Naive thymus-derived CD4-positive, alpha-beta T cell (primary cell): ENCODE results near the gene ZNF423. TPM values are rescaled to one million over a fixed set of nuclear protein-coding genes. Genes with fewer than 3 reads are reported as not detected.

ENCODE experiments used
- ATAC-seq: fragments of 150-1000 bp; cut with Tn5 transposase; 2 replicates; pipeline ENCODE4 v1.10.0; 2021; ENCODE audit warnings: mild to moderate bottlenecking, moderate library complexity
- CTCF ChIA-PET: fragments of 350-600 bp; sonication (Branson Sonifier 250); formaldehyde crosslinking; loops from one replicate; lab custom pipeline; 2021; ENCODE audit warnings: antibody characterized with exemption; lab: Charles Lee
- POLR2A ChIA-PET: fragments of 350-600 bp; sonication (Branson Sonifier 250); formaldehyde crosslinking; loops from one replicate; lab custom pipeline; 2021; ENCODE audit warnings: antibody characterized with exemption, inconsistent platforms; lab: Charles Lee
- DNase-seq, 9 donors: peaks; one replicate each; pipeline versions ENCODE4 v3.0.0 to v3.0.0-alpha.2; 2020 to 2022; ENCODE audit warnings: mixed read lengths in 1 of 9
- H3K27ac ChIP-seq: one replicate; pipeline ENCODE4 v1.7.0; 2013; ENCODE audit warnings: mild to moderate bottlenecking, low read depth, low read length, moderate library complexity
- H3K27me3 ChIP-seq, 2 donors: one replicate each; pipeline ENCODE4 v1.7.0; 2013; ENCODE audit warnings: low read length in 2 of 2, mild to moderate bottlenecking in 2 of 2, moderate library complexity in 2 of 2; ENCODE audit not compliant: control insufficient read depth in 2 of 2, insufficient read depth in 2 of 2
- H3K36me3 ChIP-seq, 3 experiments: 1 replicate in 2 of 3; 2 replicates in 1 of 3; pipeline ENCODE4 v1.7.0; 2013; ENCODE audit warnings: low read length in 3 of 3, mild to moderate bottlenecking in 3 of 3, moderate library complexity in 1 of 3; ENCODE audit not compliant: insufficient read depth in 3 of 3, control insufficient read depth in 2 of 3
- H3K4me1 ChIP-seq, 2 donors: one replicate each; pipeline ENCODE4 v1.7.0; 2013; ENCODE audit warnings: low read length in 2 of 2, mild to moderate bottlenecking in 2 of 2, moderate library complexity in 1 of 2; ENCODE audit not compliant: control insufficient read depth in 2 of 2, insufficient read depth in 2 of 2
- H3K4me3 ChIP-seq: 2 replicates; pipeline ENCODE4 v1.7.0; 2013; ENCODE audit warnings: mild to moderate bottlenecking, low read length
- H3K9me3 ChIP-seq, 3 experiments: 1 replicate in 2 of 3; 2 replicates in 1 of 3; pipeline ENCODE4 v1.7.0; 2013; ENCODE audit warnings: low read length in 3 of 3; ENCODE audit not compliant: control insufficient read depth in 2 of 3
- H3K27ac Mint-ChIP-seq, 9 donors: one replicate each; pipeline ENCODE4 v1.8.0; 2020 to 2022; ENCODE audit warnings: mixed read lengths in 9 of 9, mild to moderate bottlenecking in 8 of 9, moderate library complexity in 5 of 9, inconsistent platforms in 2 of 9
- H3K27me3 Mint-ChIP-seq, 5 donors: one replicate each; pipeline ENCODE4 v1.8.0; 2021 to 2022; ENCODE audit warnings: mixed read lengths in 5 of 5, mild to moderate bottlenecking in 1 of 5
- H3K36me3 Mint-ChIP-seq, 5 donors: one replicate each; pipeline ENCODE4 v1.8.0; 2020 to 2022; ENCODE audit warnings: mixed read lengths in 5 of 5, mild to moderate bottlenecking in 3 of 5, inconsistent platforms in 1 of 5
- H3K4me1 Mint-ChIP-seq, 7 donors: one replicate each; pipeline ENCODE4 v1.8.0; 2020 to 2022; ENCODE audit warnings: mixed read lengths in 7 of 7, mild to moderate bottlenecking in 3 of 7, inconsistent platforms in 1 of 7
- H3K4me3 Mint-ChIP-seq, 10 donors: one replicate each; pipeline ENCODE4 v1.8.0; 2020 to 2022; ENCODE audit warnings: mild to moderate bottlenecking in 10 of 10, mixed read lengths in 10 of 10, moderate library complexity in 6 of 10, inconsistent platforms in 2 of 10
- H3K9me3 Mint-ChIP-seq, 11 donors: one replicate each; pipeline ENCODE4 v1.8.0; 2020 to 2022; ENCODE audit warnings: mixed read lengths in 11 of 11, mild to moderate bottlenecking in 4 of 11, inconsistent platforms in 1 of 11, moderate library complexity in 1 of 11
- intact Hi-C, 2 donors: fragments of 100-400 bp; cut with micrococcal nuclease; formaldehyde crosslinking; loops; one replicate each; pipeline ENCODE4 v1.15.1; 2023
- polyA plus RNA-seq, 2 donors: library from polyadenylated mRNA; unstranded; fragments of 300-500 nt; fragmentation: Illumina TruSeq; gene quantifications; one replicate each; pipeline ENCODE4 v1.2.3, GENCODE V29; 2021
- total RNA-seq, 6 experiments: library from RNA in 5 of 6; stranded (reverse) in 5 of 6; gene quantifications; 1 replicate in 5 of 6; 2 replicates in 1 of 6; pipeline ENCODE4 v1.2.3 and lab custom pipeline; 2021 to 2026

ZNF423 gene
- total and polyA plus RNA-seq, 7 experiments from 2014 or later, result not detected

DNA sequence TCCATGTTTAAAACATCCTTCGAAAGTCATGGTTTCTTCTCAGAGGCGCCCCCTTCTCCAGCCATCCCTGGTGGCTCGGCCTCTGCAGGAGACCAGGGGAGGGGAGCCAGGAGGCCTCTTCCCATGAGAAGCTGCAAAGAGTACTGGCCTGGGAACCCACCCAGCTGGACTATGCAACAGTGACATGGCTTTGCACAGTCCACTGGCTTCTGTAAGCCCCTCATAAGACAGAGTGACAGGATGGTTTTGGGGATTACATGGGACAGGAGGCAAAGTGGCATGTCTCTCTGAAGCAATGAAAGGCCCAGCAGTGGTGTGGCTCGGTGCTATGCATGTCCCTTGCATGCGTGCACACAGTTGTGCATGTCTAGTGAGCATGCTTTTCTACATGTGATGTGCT is 382.8 kb downstream of the ZNF423 start:
- H3K36me3 Mint-ChIP-seq, result no peaks in the 10 kb centered on the region
- ChIA-PET POLR2A (no interaction called here), CTCF (no interaction called here)
- H3K27me3 ChIP-seq, result no peaks in the 10 kb centered on the region
- no peak overlapping the region for H3K4me3 Mint-ChIP-seq
- no peaks in the 10 kb centered on the region for H3K36me3 ChIP-seq
- no peak overlapping the region for H3K4me3 ChIP-seq
- DNase-seq (no peak), ATAC-seq (no peak)
- H3K4me1 Mint-ChIP-seq, result peaks cover 0 to 6% (median 0%) of the 10 kb centered on the region in 7 donors
- no peak overlapping the region for H3K27ac Mint-ChIP-seq
- H3K9me3 ChIP-seq, result no peaks in the 10 kb centered on the region
- no peaks in the 10 kb centered on the region for H3K4me1 ChIP-seq
- H3K27me3 Mint-ChIP-seq, result peaks cover 0 to 4% (median 0%) of the 10 kb centered on the region in 5 donors
- no peaks in the 10 kb centered on the region for H3K9me3 Mint-ChIP-seq
- no peak overlapping the region for H3K27ac ChIP-seq
- intact Hi-C loops, result no loop called here

DNA sequence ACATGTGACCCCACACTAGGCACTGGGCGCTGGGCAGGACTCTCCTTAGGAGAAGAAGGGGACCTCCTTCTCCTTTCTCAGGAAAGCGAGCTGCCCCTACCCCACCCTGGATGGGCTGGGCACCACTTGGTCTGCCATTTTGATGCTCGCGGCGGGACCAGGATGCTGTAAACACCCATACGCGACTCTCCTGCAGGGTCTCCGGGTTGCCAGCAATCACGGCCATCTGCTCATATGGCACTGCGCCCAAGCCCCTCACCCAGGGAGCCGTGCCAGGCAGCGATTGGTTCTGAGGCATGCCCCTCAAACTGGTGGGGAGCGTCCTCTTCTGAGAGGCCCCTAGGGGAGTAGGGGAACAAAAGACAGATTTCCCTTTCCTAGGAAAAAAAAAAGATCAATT is 383.3 kb downstream of the ZNF423 start:
- no peaks in the 10 kb centered on the region for H3K4me1 ChIP-seq
- H3K9me3 ChIP-seq, result no peaks in the 10 kb centered on the region
- CTCF ChIA-PET, result no interaction called here
- peaks cover 0 to 6% (median 0%) of the 10 kb centered on the region in 7 donors for H3K4me1 Mint-ChIP-seq
- H3K27me3 ChIP-seq, result no peaks in the 10 kb centered on the region
- H3K36me3 Mint-ChIP-seq, result no peaks in the 10 kb centered on the region
- intact Hi-C loops, result no loop called here
- no peak overlapping the region for H3K4me3 Mint-ChIP-seq
- ATAC-seq (no peak), DNase-seq (peak in 1 of 9 donors; percentile 16)
- H3K4me3 ChIP-seq, result no peak overlapping the region
- POLR2A ChIA-PET, result no interaction called here
- no peaks in the 10 kb centered on the region for H3K36me3 ChIP-seq
- no peak overlapping the region for H3K27ac ChIP-seq
- H3K27ac Mint-ChIP-seq, result peak overlapping the region in 1 of 9 donors; percentile 59
- peaks cover 0 to 4% (median 0%) of the 10 kb centered on the region in 5 donors for H3K27me3 Mint-ChIP-seq
- H3K9me3 Mint-ChIP-seq, result no peaks in the 10 kb centered on the region

DNA sequence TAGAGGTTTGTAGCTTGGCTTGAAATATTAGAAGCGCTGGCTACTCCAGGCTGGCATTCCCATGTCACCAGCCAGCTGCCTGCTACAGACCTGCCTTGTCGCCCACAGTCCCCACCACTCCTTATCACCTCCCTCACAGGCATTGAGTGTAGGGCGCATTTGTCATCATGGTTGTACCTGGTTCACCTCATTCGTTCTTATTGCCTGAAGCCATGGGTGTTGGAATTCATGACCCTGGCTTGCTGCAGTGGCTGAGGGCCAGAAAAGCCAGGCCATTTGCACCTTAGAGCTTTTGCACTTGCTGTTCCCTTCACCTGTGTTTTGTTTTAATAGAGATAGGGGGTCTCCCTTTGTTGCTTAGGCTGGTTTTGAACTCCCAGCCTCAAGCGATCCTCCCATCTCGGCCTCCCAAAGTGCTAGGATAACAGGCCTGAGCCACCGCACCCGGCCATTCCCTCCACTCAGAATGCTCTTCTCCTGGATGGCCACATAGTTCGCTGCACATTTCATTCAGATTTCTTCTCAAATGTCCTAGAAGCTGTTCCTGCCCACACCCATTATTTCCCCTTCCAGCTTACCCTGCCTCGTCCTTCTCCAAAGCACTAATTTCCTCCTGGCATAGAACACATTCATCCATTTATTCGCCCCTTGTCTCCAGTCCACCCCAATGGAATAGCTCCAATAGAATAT is 384.7 kb downstream of the ZNF423 start:
- Histone ChIP-seq H3K27me3 (no peaks in the 10 kb centered on the region), H3K9me3 (no peaks in the 10 kb centered on the region), H3K27ac (no peak overlapping the region), H3K4me3 (no peak overlapping the region), H3K4me1 (no peaks in the 10 kb centered on the region), H3K36me3 (no peaks in the 10 kb centered on the region)
- POLR2A ChIA-PET, result interaction anchor here (0.8 kb wide), 1 partner anchor 9 kb away, joined by 3 read pairs; no protein-coding TSS in a partner anchor
- CTCF ChIA-PET, result no interaction called here
- Mint-ChIP-seq H3K4me1 (peaks cover 0 to 12% (median 7%) of the 10 kb centered on the region in 7 donors), H3K27ac (no peak overlapping the region), H3K36me3 (no peaks in the 10 kb centered on the region), H3K27me3 (peaks cover 0 to 6% (median 0%) of the 10 kb centered on the region in 5 donors), H3K9me3 (no peaks in the 10 kb centered on the region), H3K4me3 (no peak overlapping the region)
- intact Hi-C loops, result no loop called here
- ATAC-seq (no peak), DNase-seq (no peak)

DNA sequence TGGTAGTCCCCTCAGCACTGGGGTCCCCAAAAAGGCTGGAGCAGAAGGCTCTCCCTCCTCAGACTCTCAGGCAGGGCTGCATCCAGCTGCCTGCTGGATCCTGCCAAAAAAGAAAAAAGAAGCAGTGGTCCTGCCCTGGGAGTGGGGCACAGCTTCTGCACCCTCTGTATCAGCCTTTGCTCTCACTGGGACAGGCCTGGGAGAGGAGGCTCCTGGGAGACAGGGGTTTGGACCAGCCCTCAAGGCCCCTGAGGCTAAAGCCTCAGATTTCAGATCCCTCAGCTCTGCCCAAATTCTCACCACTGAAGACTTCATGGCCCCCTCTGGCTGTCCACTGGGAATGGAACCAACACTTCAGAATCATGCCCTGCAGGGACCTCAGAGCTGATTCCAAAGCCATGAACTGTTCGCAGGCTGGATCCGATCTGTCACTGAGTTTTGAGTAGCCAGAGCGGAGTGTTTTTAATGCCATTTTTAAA is 385.4 kb downstream of the ZNF423 start:
- Mint-ChIP-seq H3K4me1 (peaks cover 0 to 18% (median 13%) of the 10 kb centered on the region in 7 donors), H3K9me3 (no peaks in the 10 kb centered on the region), H3K4me3 (no peak overlapping the region), H3K27ac (no peak overlapping the region), H3K36me3 (no peaks in the 10 kb centered on the region), H3K27me3 (peaks cover 0 to 12% (median 0%) of the 10 kb centered on the region in 5 donors)
- H3K9me3 ChIP-seq, result no peaks in the 10 kb centered on the region
- ChIA-PET CTCF (no interaction called here), POLR2A (no interaction called here)
- intact Hi-C loops, result no loop called here
- no peak for ATAC-seq
- peak in 1 of 9 donors; percentile 4 for DNase-seq
- H3K27ac ChIP-seq, result no peak overlapping the region
- no peak overlapping the region for H3K4me3 ChIP-seq
- H3K27me3 ChIP-seq, result no peaks in the 10 kb centered on the region
- peaks cover 0 to 6% of the 10 kb centered on the region in 2 donors for H3K4me1 ChIP-seq
- no peaks in the 10 kb centered on the region for H3K36me3 ChIP-seq

DNA sequence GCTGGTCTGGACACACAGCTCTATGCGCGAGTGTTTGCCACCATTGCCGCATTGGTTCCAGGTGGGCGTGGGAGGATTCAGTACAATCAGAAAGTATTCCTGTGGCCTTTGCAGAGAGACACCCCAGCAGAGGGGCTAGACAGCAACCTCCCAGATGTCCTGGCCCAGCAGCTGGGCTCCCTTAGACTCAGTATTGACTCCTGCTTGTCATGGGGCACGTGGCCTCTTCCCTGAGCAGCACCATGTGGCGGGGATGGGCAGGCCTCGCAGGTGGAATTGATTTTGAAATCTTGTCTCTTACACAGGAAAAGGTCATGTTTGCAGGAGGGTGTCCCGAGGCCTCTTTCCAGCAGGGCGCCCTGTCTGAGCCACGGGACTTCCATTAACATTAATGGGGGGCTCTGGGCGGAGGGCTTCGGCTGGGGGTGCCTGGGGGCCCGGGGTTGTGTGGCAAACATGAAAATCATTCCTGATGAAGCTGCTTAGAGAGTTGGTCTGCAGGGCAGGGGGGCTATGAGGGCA is 385.9 kb downstream of the ZNF423 start:
- H3K9me3 ChIP-seq, result no peaks in the 10 kb centered on the region
- peaks cover 0 to 11% of the 10 kb centered on the region in 2 donors for H3K4me1 ChIP-seq
- intact Hi-C loops, result no loop called here
- DNase-seq (peak in 1 of 9 donors; percentile 11), ATAC-seq (no peak)
- H3K4me3 ChIP-seq, result no peak overlapping the region
- no peaks in the 10 kb centered on the region for H3K9me3 Mint-ChIP-seq
- ChIA-PET CTCF (no interaction called here), POLR2A (no interaction called here)
- no peak overlapping the region for H3K27ac Mint-ChIP-seq
- peaks cover 0 to 22% (median 17%) of the 10 kb centered on the region in 7 donors for H3K4me1 Mint-ChIP-seq
- no peak overlapping the region for H3K4me3 Mint-ChIP-seq
- no peaks in the 10 kb centered on the region for H3K36me3 ChIP-seq
- H3K27ac ChIP-seq, result no peak overlapping the region
- H3K27me3 Mint-ChIP-seq, result peaks cover 0 to 14% (median 0%) of the 10 kb centered on the region in 5 donors
- no peaks in the 10 kb centered on the region for H3K36me3 Mint-ChIP-seq
- H3K27me3 ChIP-seq, result no peaks in the 10 kb centered on the region

DNA sequence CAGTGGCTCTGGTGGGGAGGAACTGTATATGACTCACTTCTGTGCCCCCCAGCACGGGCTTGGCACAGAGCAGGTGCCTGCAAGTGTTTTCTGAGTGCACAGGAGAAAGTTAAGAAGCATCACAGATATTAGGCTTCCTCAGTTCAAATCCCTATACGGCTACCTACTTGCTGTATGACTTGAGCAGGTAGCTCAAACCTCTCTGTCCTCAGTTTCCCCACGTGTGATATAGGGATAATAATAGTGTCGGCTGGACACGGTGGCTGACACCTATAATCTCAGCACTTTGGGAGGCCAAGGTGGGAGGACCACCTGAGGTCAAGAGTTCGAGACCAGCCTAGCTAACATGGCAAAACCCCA is 386.6 kb downstream of the ZNF423 start:
- intact Hi-C loops, result no loop called here
- Histone ChIP-seq H3K27ac (no peak overlapping the region), H3K4me3 (no peak overlapping the region), H3K4me1 (peaks cover 6 to 18% of the 10 kb centered on the region in 2 donors), H3K36me3 (no peaks in the 10 kb centered on the region), H3K9me3 (no peaks in the 10 kb centered on the region), H3K27me3 (no peaks in the 10 kb centered on the region)
- ATAC-seq (no peak), DNase-seq (no peak)
- ChIA-PET CTCF (no interaction called here), POLR2A (no interaction called here)
- H3K27me3 Mint-ChIP-seq, result peaks cover 0 to 19% (median 0%) of the 10 kb centered on the region in 5 donors
- H3K4me3 Mint-ChIP-seq, result no peak overlapping the region
- peaks cover 0 to 27% (median 24%) of the 10 kb centered on the region in 7 donors for H3K4me1 Mint-ChIP-seq
- H3K36me3 Mint-ChIP-seq, result no peaks in the 10 kb centered on the region
- no peaks in the 10 kb centered on the region for H3K9me3 Mint-ChIP-seq
- peak overlapping the region in 2 of 9 donors; percentile 40 to 58 for H3K27ac Mint-ChIP-seq
